GM12878 (cell line): ENCODE measurements around the gene UVSSA. TPM values are rescaled to one million over a fixed set of nuclear protein-coding genes. Genes with fewer than 3 reads are reported as not detected.

ENCODE experiments used
- ATAC-seq: fragments of 200-7000 bp; cut with Tn5 transposase; 3 replicates; pipeline ENCODE4 v1.9.1; 2020; ENCODE audit warnings: mild to moderate bottlenecking, moderate library complexity
- BruUV-seq: library from RNA; stranded (reverse); fragments of 400-500 nt; replicated peaks from 2 replicates; lab custom pipeline; 2021; lab: Mats Ljungman, UMichigan
- CTCF ChIA-PET: fragments of 300-600 bp; sonication (Branson Sonifier 250); formaldehyde crosslinking; extraction: SDS; loops from one replicate; lab custom pipeline; 2021; ENCODE audit warnings: inconsistent platforms; lab: Yijun Ruan, JAX
- POLR2A ChIA-PET: fragments of 350-600 bp; formaldehyde crosslinking; extraction: SDS; loops from one replicate; lab custom pipeline; 2021; ENCODE audit warnings: inconsistent platforms; lab: Charles Lee
- RAD21 ChIA-PET: fragments of 300-600 bp; sonication (Branson Sonifier 250); formaldehyde crosslinking; loops from one replicate; lab custom pipeline; 2023; ENCODE audit warnings: antibody characterized with exemption; ENCODE audit not compliant: unreplicated experiment; lab: Charles Lee
- SMC1A ChIA-PET: fragments of 300-600 bp; sonication (Branson Sonifier 250); formaldehyde crosslinking; loops from one replicate; lab custom pipeline; 2023; ENCODE audit not compliant: unreplicated experiment, uncharacterized antibody; lab: Charles Lee
- DNase-seq: peaks from one replicate; pipeline ENCODE4 v3.0.0-alpha.2; 2011; ENCODE audit warnings: low read depth, low spot score
- FAIRE-seq: peaks from 3 replicates; lab custom pipeline; 2011; peaks lifted over from hg19 to GRCh38; lab: Jason Lieb, UNC
- H2AFZ ChIP-seq: 2 replicates; pipeline ENCODE4 v1.6.0; 2011; ENCODE audit warnings: low read depth, low read length, control low read depth; ENCODE audit not compliant: control insufficient read depth
- H3K27ac ChIP-seq: 2 replicates; pipeline ENCODE4 v1.5.1; 2011; ENCODE audit warnings: control low read depth; ENCODE audit not compliant: control insufficient read depth, insufficient read depth
- H3K27me3 ChIP-seq, 2 experiments: replicated peaks in 1 of 2; 2 replicates each; pipeline versions ENCODE4 v1.6.0 to v1.6.1; 2011; ENCODE audit warnings: low read length in 1 of 2; ENCODE audit not compliant: control insufficient read depth in 2 of 2, insufficient read depth in 2 of 2
- H3K36me3 ChIP-seq, 2 experiments: 2 replicates each; pipeline ENCODE4 v1.5.1; 2011; ENCODE audit warnings: low read length in 1 of 2; ENCODE audit not compliant: control insufficient read depth in 2 of 2, insufficient read depth in 2 of 2
- H3K4me1 ChIP-seq: 2 replicates; pipeline ENCODE4 v1.6.1; 2011; ENCODE audit warnings: mild to moderate bottlenecking, low read length, moderate library complexity, mixed read lengths; ENCODE audit not compliant: control insufficient read depth, insufficient read depth
- H3K4me2 ChIP-seq: 2 replicates; pipeline ENCODE4 v1.6.0; 2011; ENCODE audit warnings: control low read depth; ENCODE audit not compliant: control insufficient read depth, insufficient read depth
- H3K4me3 ChIP-seq: fragments of 200-600 bp; sonication (generic); 2 replicates; pipeline ENCODE4 v1.5.1; 2016
- H3K79me2 ChIP-seq: 2 replicates; pipeline ENCODE4 v1.6.0; 2011; ENCODE audit warnings: low read length; ENCODE audit not compliant: control insufficient read depth, insufficient read depth
- H3K9ac ChIP-seq: 2 replicates; pipeline ENCODE4 v1.8.0; 2011; ENCODE audit warnings: low read length, control low read depth, mixed read lengths; ENCODE audit not compliant: control insufficient read depth, insufficient read depth
- H3K9me3 ChIP-seq: replicated peaks from 3 replicates; pipeline ENCODE4 v1.5.1; 2011; ENCODE audit warnings: mild to moderate bottlenecking, low read length; ENCODE audit not compliant: control insufficient read depth, insufficient read depth
- H4K20me1 ChIP-seq: 2 replicates; pipeline ENCODE4 v1.6.0; 2011; ENCODE audit not compliant: control insufficient read depth, insufficient read depth
- EED ChIP-seq: sonication (generic); IDR thresholded peaks from 2 replicates; pipeline ENCODE4 v1.6.1; 2016; ENCODE audit warnings: antibody characterized with exemption, low read depth
- ETV6 ChIP-seq, 2 experiments: fragments of 450-650 bp in 1 of 2; IDR thresholded peaks in 1 of 2; conservative IDR thresholded peaks in 1 of 2; 2 replicates each; pipeline ENCODE4 v1.6.1; 2014; ENCODE audit warnings: antibody characterized with exemption in 1 of 2, borderline replicate concordance in 1 of 2, low read depth in 1 of 2, mild to moderate bottlenecking in 1 of 2, moderate library complexity in 1 of 2
- GATAD2B ChIP-seq: fragments of 450-650 bp; conservative IDR thresholded peaks from 2 replicates; pipeline ENCODE4 v1.6.1; 2017; ENCODE audit warnings: low read depth, mild to moderate bottlenecking, moderate library complexity
- HDGF ChIP-seq: fragments of 450-650 bp; IDR thresholded peaks from 2 replicates; pipeline ENCODE4 v1.6.1; 2016; ENCODE audit warnings: antibody characterized with exemption
- KLF5 ChIP-seq: fragments of 450-650 bp; IDR thresholded peaks from 2 replicates; pipeline ENCODE4 v1.6.1; 2014; ENCODE audit warnings: mild to moderate bottlenecking; ENCODE audit not compliant: partially characterized antibody
- LARP7 ChIP-seq: fragments of 450-650 bp; IDR thresholded peaks from 2 replicates; pipeline ENCODE4 v1.6.1; 2017; ENCODE audit warnings: mild to moderate bottlenecking
- MTA2 ChIP-seq: fragments of 450-650 bp; IDR thresholded peaks from 2 replicates; pipeline ENCODE4 v1.6.1; 2016; ENCODE audit warnings: low read depth, mild to moderate bottlenecking, moderate library complexity
- NBN ChIP-seq: fragments of 450-650 bp; IDR thresholded peaks from 2 replicates; pipeline ENCODE4 v1.6.1; 2016
- POLR2A ChIP-seq: IDR thresholded peaks from 2 replicates; pipeline ENCODE4 v1.6.1; 2011; ENCODE audit warnings: low read depth, mild to moderate bottlenecking, low read length
- TARDBP ChIP-seq: IDR thresholded peaks from 2 replicates; pipeline ENCODE4 v1.6.1; 2016; ENCODE audit warnings: borderline replicate concordance
- TCF12 ChIP-seq: IDR thresholded peaks from 2 replicates; pipeline ENCODE4 v1.6.1; 2011; ENCODE audit warnings: low read depth, mild to moderate bottlenecking, low read length
- USF2 ChIP-seq: IDR thresholded peaks from 2 replicates; pipeline ENCODE4 v1.6.1; 2011; ENCODE audit warnings: low read depth, low read length, improper control_type of control experiment, borderline replicate concordance
- WGBS: methylation state at CpG from one replicate; pipeline ENCODE4 v1.1.6; 2016; ENCODE audit warnings: low lambda C conversion rate; ENCODE audit not compliant: insufficient replicate concordance, insufficient coverage; ENCODE audit errors: missing lambda C conversion rate; 5-methylcytosine and 5-hydroxymethylcytosine counted together
- in situ Hi-C: fragments of 300-500 bp; cut with MboI; formaldehyde crosslinking; loops from 9 replicates; pipeline ENCODE4 v1.14.3; 2018; ENCODE audit warnings: mixed read lengths
- intact Hi-C: fragments of 100-400 bp; cut with micrococcal nuclease; formaldehyde crosslinking; loops from one replicate; pipeline ENCODE4 v1.14.2; 2022; ENCODE audit not compliant: unreplicated experiment
- polyA plus RNA-seq, 11 experiments: library from polyadenylated mRNA; depleted of rRNA in 4 of 11; unstranded in 6 of 11; stranded (reverse) in 5 of 11; fragments of >200 nt; fragmentation: Nextera tagmentation in 4 of 11; fragmentation: Illumina TruSeq in 1 of 11; extraction: Ambion mirVana in 4 of 11; extraction: Trizol in 1 of 11; gene quantifications; 1 replicate in 1 of 11; 2 replicates in 10 of 11; pipeline versions ENCODE4 v1.2.1 to v1.2.3, GENCODE V29; 2011 to 2016; ENCODE audit warnings: inconsistent platforms in 2 of 11, missing spikeins in 2 of 11, low read depth in 1 of 11
- total RNA-seq, 4 experiments: library from RNA; depleted of rRNA in 3 of 4; stranded (reverse); fragments of >200 nt in 3 of 4; fragmentation: Illumina TruSeq in 1 of 4; extraction: Trizol in 1 of 4; gene quantifications; 2 replicates each; pipeline versions ENCODE4 v1.2.1 to v1.2.3, GENCODE V29; 2013 to 2021
- TF ChIP-seq, protein P1 (sequence below): fragments of 450-650 bp; conservative IDR thresholded peaks from 2 replicates; pipeline ENCODE4 v1.6.1; 2017; ENCODE audit warnings: mild to moderate bottlenecking, moderate library complexity

UVSSA gene
- total and polyA plus RNA-seq, 10 of the 15 experiments (the other 5 are each of a cell fraction or from before 2014, with no cell fraction given): 0.34 to 16.8 (median 3.6) TPM

GRCh38 chr4:1299301-1299860 is 47.6 kb upstream of the UVSSA start:
- ChIA-PET POLR2A (no interaction called here), RAD21 (no interaction called here), CTCF (interaction anchor here (1.3 to 1.7 kb wide), 2 partner anchors 8 to 169 kb away, joined by 4 read pairs; no protein-coding TSS in a partner anchor), SMC1A (interaction anchor here (1.0 kb wide), 1 partner anchor 12 kb away, joined by 3 read pairs; no protein-coding TSS in a partner anchor)
- TF ChIP-seq MTA2: no peak
- 0 out of 2 replicates have a peak, but pooled peaks have one; percentile 26 for TF ChIP-seq POLR2A
- H3K27me3 ChIP-seq: no peaks in the 10 kb centered on the region
- DNase-seq (no peak), ATAC-seq (no peak), FAIRE-seq (no peak)
- no peaks in the 10 kb centered on the region; the same call in 2 of the 3 replicates for H3K9me3 ChIP-seq
- intact Hi-C loops: no loop called here
- no peaks in the 10 kb centered on the region for H3K4me1 ChIP-seq
- no peaks in the 10 kb centered on the region for H4K20me1 ChIP-seq
- no TSS peak for BruUV-seq
- H3K4me3 ChIP-seq: no peak overlapping the region
- peaks cover 18% of the 10 kb centered on the region for H3K79me2 ChIP-seq
- no peak overlapping the region for H3K27ac ChIP-seq
- H3K36me3 ChIP-seq: peaks cover 13 to 15% of the 10 kb centered on the region in 2 experiments; a peak in 3 of 4 replicates
- no peak overlapping the region for H3K9ac ChIP-seq
- H2AFZ ChIP-seq: no peak overlapping the region
- in situ Hi-C loops: no loop called here
- no peak overlapping the region for H3K4me2 ChIP-seq
- WGBS: 99% methylated on average over 15 of the region's 15 CpGs

- no peak overlapping the region for H3K4me2 ChIP-seq
- H3K36me3 ChIP-seq: peaks cover 13 to 15% of the 10 kb centered on the region in 2 experiments; a peak in 3 of 4 replicates
- no peak for DNase-seq
- no peak for FAIRE-seq
- no peaks in the 10 kb centered on the region; the same call in 2 of the 3 replicates for H3K9me3 ChIP-seq
- in situ Hi-C loops: no loop called here
- intact Hi-C loops: no loop called here
- no peaks in the 10 kb centered on the region for H4K20me1 ChIP-seq
- ChIA-PET SMC1A (no interaction called here), CTCF (interaction anchor here (0.6 to 1.7 kb wide), 4 partner anchors 10 to 314 kb away, joined by 3 to 4 read pairs (median 4); partner anchors contain the start of gene IDUA), RAD21 (interaction anchor here (0.9 kb wide), 1 partner anchor 46 kb away, joined by 3 read pairs; the partner anchor contains the start of gene UVSSA), POLR2A (no interaction called here)
- no peak overlapping the region for H2AFZ ChIP-seq
- no peaks in the 10 kb centered on the region for H3K27me3 ChIP-seq
- 93% methylated on average over 39 of the region's 40 CpGs for WGBS
- no peak for ATAC-seq
- BruUV-seq: no TSS peak
- no peak overlapping the region for H3K27ac ChIP-seq
- no peak overlapping the region for H3K9ac ChIP-seq
- H3K4me3 ChIP-seq: no peak overlapping the region
- H3K79me2 ChIP-seq: peaks cover 11% of the 10 kb centered on the region
- H3K4me1 ChIP-seq: no peaks in the 10 kb centered on the region; the same call in 1 of the 2 replicates
- TF ChIP-seq HDGF (no peak), ETV6 (conservative IDR thresholded peaks at IDR 0.05 in 1 of 2, IDR thresholded peaks at IDR 0.05 in 1 of 2; ENCODE audit: borderline replicate concordance in 1 of 2, low read depth in 1 of 2) (no peak), USF2 (no peak), NBN (no peak), EED (no peak), LARP7 (no peak), GATAD2B (no peak), KLF5 (no peak), TCF12 (no peak), TARDBP (no peak)
- TF ChIP-seq, protein P1, sequence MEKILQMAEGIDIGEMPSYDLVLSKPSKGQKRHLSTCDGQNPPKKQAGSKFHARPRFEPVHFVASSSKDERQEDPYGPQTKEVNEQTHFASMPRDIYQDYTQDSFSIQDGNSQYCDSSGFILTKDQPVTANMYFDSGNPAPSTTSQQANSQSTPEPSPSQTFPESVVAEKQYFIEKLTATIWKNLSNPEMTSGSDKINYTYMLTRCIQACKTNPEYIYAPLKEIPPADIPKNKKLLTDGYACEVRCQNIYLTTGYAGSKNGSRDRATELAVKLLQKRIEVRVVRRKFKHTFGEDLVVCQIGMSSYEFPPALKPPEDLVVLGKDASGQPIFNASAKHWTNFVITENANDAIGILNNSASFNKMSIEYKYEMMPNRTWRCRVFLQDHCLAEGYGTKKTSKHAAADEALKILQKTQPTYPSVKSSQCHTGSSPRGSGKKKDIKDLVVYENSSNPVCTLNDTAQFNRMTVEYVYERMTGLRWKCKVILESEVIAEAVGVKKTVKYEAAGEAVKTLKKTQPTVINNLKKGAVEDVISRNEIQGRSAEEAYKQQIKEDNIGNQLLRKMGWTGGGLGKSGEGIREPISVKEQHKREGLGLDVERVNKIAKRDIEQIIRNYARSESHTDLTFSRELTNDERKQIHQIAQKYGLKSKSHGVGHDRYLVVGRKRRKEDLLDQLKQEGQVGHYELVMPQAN: no peak
These were observed 46.2 kb upstream of the UVSSA start for GRCh38 chr4:1300466-1301455.
